ENCODE measurements around the gene ACTR8. TPM values are rescaled to one million over a fixed set of nuclear protein-coding genes. Genes with fewer than 3 reads are reported as not detected.

Gene ACTR8
- total RNA-seq, 3 donors from 2014 or later (not counting 1 experiment from before 2014, with no cell fraction given) = 32.5 to 54.2 (median 41.5) TPM

- Mint-ChIP-seq H3K4me1 (peaks cover 41% of the 10 kb centered on the region in 2 donors), H3K36me3 (no peaks in the 10 kb centered on the region), H3K27ac (peak overlapping the region; percentile 96 to 99), H3K4me3 (peak overlapping the region; percentile 99), H3K27me3 (ENCODE audit: low read depth in 2 of 2) (peaks cover 3 to 14% of the 10 kb centered on the region in 2 donors), H3K9me3 (peaks cover 0 to 2% of the 10 kb centered on the region in 2 donors)
- Histone ChIP-seq H3K9me3 (ENCODE audit: control insufficient read depth, insufficient read depth, low read length) (no peaks in the 10 kb centered on the region), H3K4me1 (ENCODE audit: control insufficient read depth, insufficient read depth, low read length) (peaks cover 10% of the 10 kb centered on the region), H3K27me3 (ENCODE audit: control insufficient read depth, insufficient read depth, low read length) (peaks cover 2% of the 10 kb centered on the region), H3K36me3 (ENCODE audit: control insufficient read depth, insufficient read depth, low read length) (peaks cover 5% of the 10 kb centered on the region), H3K27ac (ENCODE audit: low read length) (peak overlapping the region; percentile 87), H3K4me3 (ENCODE audit: low read length) (peak overlapping the region; percentile 80)
- DNase-seq (peak in 1 of 2 donors; percentile 86), ATAC-seq (peak; percentile 3 to 10 (median 8))
- WGBS (ENCODE audit: insufficient coverage) = 9% methylated on average over 21 of the region's 21 CpGs
- TF ChIP-seq CTCF (IDR thresholded peaks at IDR 0.05) = no peak
- intact Hi-C loops (cut with micrococcal nuclease) = loop anchor here (1.0 to 5.0 kb wide), 2 partner anchors 8 to 544 kb away; partner anchors contain the start of gene DCP1A
Observed at GRCh38 chr3:53890726-53891475, 8.9 kb upstream of the ACTR8 start.

GRCh38 chr3:53888232-53888631 is 6.3 kb upstream of the ACTR8 start:
- DNase-seq = no peak
- intact Hi-C loops (cut with micrococcal nuclease) = no loop called here
- no peak for TF ChIP-seq CTCF (IDR thresholded peaks at IDR 0.05)
- peak overlapping the region in 1 of 2 donors; percentile 23 for H3K27ac Mint-ChIP-seq
- no peaks in the 10 kb centered on the region for H3K27me3 Mint-ChIP-seq (ENCODE audit: low read depth in 2 of 2)
- ATAC-seq = no peak
- H3K27me3 ChIP-seq (ENCODE audit: control insufficient read depth, insufficient read depth, low read length) = no peaks in the 10 kb centered on the region
- WGBS (ENCODE audit: insufficient coverage) = 100% methylated on average over 1 of the region's 1 CpG
- no peak overlapping the region for H3K4me3 Mint-ChIP-seq
- no peaks in the 10 kb centered on the region for H3K36me3 Mint-ChIP-seq
- peaks cover 10% of the 10 kb centered on the region for H3K4me1 ChIP-seq (ENCODE audit: control insufficient read depth, insufficient read depth, low read length)
- H3K4me3 ChIP-seq (ENCODE audit: low read length) = no peak overlapping the region
- H3K27ac ChIP-seq (ENCODE audit: low read length) = no peak overlapping the region
- peaks cover 39 to 41% of the 10 kb centered on the region in 2 donors for H3K4me1 Mint-ChIP-seq
- H3K9me3 ChIP-seq (ENCODE audit: control insufficient read depth, insufficient read depth, low read length) = no peaks in the 10 kb centered on the region
- peaks cover 23% of the 10 kb centered on the region for H3K36me3 ChIP-seq (ENCODE audit: control insufficient read depth, insufficient read depth, low read length)
- no peaks in the 10 kb centered on the region for H3K9me3 Mint-ChIP-seq

- TF ChIP-seq CTCF (IDR thresholded peaks at IDR 0.05) = no peak
- no peaks in the 10 kb centered on the region for H3K9me3 ChIP-seq (ENCODE audit: control insufficient read depth, insufficient read depth, low read length)
- no peak overlapping the region for H3K4me3 Mint-ChIP-seq
Observed at GRCh38 chr3:53887446-53887845, 5.5 kb upstream of the ACTR8 start.

More at GRCh38 chr3:53887446-53887845, 5.5 kb upstream of the ACTR8 start:
- H3K4me1 ChIP-seq (ENCODE audit: control insufficient read depth, insufficient read depth, low read length) = peaks cover 9% of the 10 kb centered on the region
- Mint-ChIP-seq H3K9me3 (no peaks in the 10 kb centered on the region), H3K27me3 (ENCODE audit: low read depth in 2 of 2) (no peaks in the 10 kb centered on the region), H3K36me3 (no peaks in the 10 kb centered on the region), H3K4me1 (peaks cover 37 to 44% of the 10 kb centered on the region in 2 donors), H3K27ac (peak overlapping the region; percentile 23 to 41)
- peaks cover 23% of the 10 kb centered on the region for H3K36me3 ChIP-seq (ENCODE audit: control insufficient read depth, insufficient read depth, low read length)
- no peak overlapping the region for H3K4me3 ChIP-seq (ENCODE audit: low read length)
- no peak for ATAC-seq
- intact Hi-C loops (cut with micrococcal nuclease) = no loop called here
- no peak for DNase-seq
- no peaks in the 10 kb centered on the region for H3K27me3 ChIP-seq (ENCODE audit: control insufficient read depth, insufficient read depth, low read length)
- H3K27ac ChIP-seq (ENCODE audit: low read length) = no peak overlapping the region

Measured in natural killer cell (primary cell).